Right lobe of liver (tissue), 6 donors: ENCODE measurements around the gene LMNTD2. TPM values are rescaled to one million over a fixed set of nuclear protein-coding genes. Genes with fewer than 3 reads are reported as not detected.

Source experiments
- ATAC-seq, 4 donors: fragments of 200-7000 bp; cut with Tn5 transposase; one replicate each; pipeline ENCODE4 v1.9.1; 2020; ENCODE audit warnings: mild to moderate bottlenecking in 4 of 4, moderate library complexity in 4 of 4
- DNase-seq, 3 donors: peaks; one replicate each; pipeline ENCODE4 v3.0.0-alpha.2; 2020
- H3K27ac ChIP-seq, 3 donors: fragments of 200-600 bp; one replicate each; pipeline ENCODE4 v1.8.0; 2022
- H3K27me3 ChIP-seq, 2 donors: fragments of 200-600 bp; one replicate each; pipeline ENCODE4 v1.8.0; 2022
- H3K36me3 ChIP-seq, 4 donors: fragments of 200-600 bp; sonication (generic) in 1 of 4; one replicate each; pipeline versions ENCODE4 v1.5.1 to v1.8.0; 2017 to 2022; ENCODE audit warnings: control low read depth in 1 of 4
- H3K4me1 ChIP-seq, 4 donors: fragments of 200-600 bp; sonication (generic) in 1 of 4; one replicate each; pipeline versions ENCODE4 v1.5.1 to v1.8.0; 2017 to 2022; ENCODE audit warnings: control low read depth in 1 of 4
- H3K4me3 ChIP-seq, 3 donors: fragments of 200-600 bp; one replicate each; pipeline ENCODE4 v1.8.0; 2022
- H3K9me3 ChIP-seq, 4 donors: fragments of 200-600 bp; sonication (generic) in 1 of 4; one replicate each; pipeline versions ENCODE4 v1.5.1 to v1.8.0; 2017 to 2022; ENCODE audit warnings: control low read depth in 1 of 4
- CTCF ChIP-seq, 4 donors: fragments of 200-600 bp in 3 of 4; fragments of 450-650 bp in 1 of 4; IDR thresholded peaks; one replicate each; pipeline versions ENCODE4 v1.5.1 to v1.8.0; 2016 to 2022; ENCODE audit warnings: antibody characterized with exemption in 4 of 4, mild to moderate bottlenecking in 2 of 4
- POLR2A ChIP-seq: fragments of 450-650 bp; IDR thresholded peaks from one replicate; pipeline ENCODE4 v1.6.1; 2017; ENCODE audit warnings: antibody characterized with exemption, mild to moderate bottlenecking
- whole genome bisulfite sequencing: methylation state at CpG from one replicate; pipeline ENCODE4 v1.1.6; 2018; ENCODE audit warnings: low coverage, low lambda C conversion rate; ENCODE audit not compliant: insufficient coverage; ENCODE audit errors: missing lambda C conversion rate; 5-methylcytosine and 5-hydroxymethylcytosine counted together
- intact Hi-C, 2 donors: fragments of 100-400 bp; cut with DNase I; formaldehyde crosslinking; loops; one replicate each; pipeline versions ENCODE4 v1.11.2 to v1.14.1; 2022
- total RNA-seq, 6 experiments: library from RNA; depleted of rRNA in 2 of 6; stranded (reverse); fragments of >200 nt in 2 of 6; fragmentation: NEBNext Ultra II Directional in 3 of 6; extraction: Animal tissue kit (Norgen Biotek cat#: 25700) in 3 of 6; gene quantifications; one replicate each; pipeline versions ENCODE4 v1.1.0 to v1.2.4, GENCODE V29; 2016 to 2023
- donor health status: DM: no; HTN: yes; CAD: no.
- donor health status: DM: no; HTN: no; CAD: no.
- donor health status: DM: no; HTN: no; CAD: no.
- donor health status: DM: no; HTN: yes; CAD: no.
- donor health status: DM: no; HTN: yes; CAD: no.

The LMNTD2 gene
- total RNA-seq, 6 experiments from 2014 or later, result 4.7 to 14.7 (median 7.9) TPM

GRCh38 chr11:567011-567628 is 6.6 kb upstream of the LMNTD2 start:
- no peak for ATAC-seq
- Histone ChIP-seq H3K27ac (peak overlapping the region in 1 of 3 donors; percentile 79), H3K4me3 (peak overlapping the region in 2 of 3 donors; percentile 68 to 71), H3K9me3 (no peaks in the 10 kb centered on the region), H3K27me3 (no peaks in the 10 kb centered on the region), H3K4me1 (peaks cover 0 to 29% (median 10%) of the 10 kb centered on the region in 4 donors), H3K36me3 (peaks cover 0 to 6% (median 2%) of the 10 kb centered on the region in 4 donors)
- DNase-seq, result peak in 2 of 3 donors; percentile 57 to 67
- TF ChIP-seq POLR2A (no peak), CTCF (IDR thresholded peaks at IDR 0.05) (no peak)
- no CpG with 5 or more reads among the region's 18 CpGs for WGBS
- intact Hi-C loops, result no loop called here

DNA sequence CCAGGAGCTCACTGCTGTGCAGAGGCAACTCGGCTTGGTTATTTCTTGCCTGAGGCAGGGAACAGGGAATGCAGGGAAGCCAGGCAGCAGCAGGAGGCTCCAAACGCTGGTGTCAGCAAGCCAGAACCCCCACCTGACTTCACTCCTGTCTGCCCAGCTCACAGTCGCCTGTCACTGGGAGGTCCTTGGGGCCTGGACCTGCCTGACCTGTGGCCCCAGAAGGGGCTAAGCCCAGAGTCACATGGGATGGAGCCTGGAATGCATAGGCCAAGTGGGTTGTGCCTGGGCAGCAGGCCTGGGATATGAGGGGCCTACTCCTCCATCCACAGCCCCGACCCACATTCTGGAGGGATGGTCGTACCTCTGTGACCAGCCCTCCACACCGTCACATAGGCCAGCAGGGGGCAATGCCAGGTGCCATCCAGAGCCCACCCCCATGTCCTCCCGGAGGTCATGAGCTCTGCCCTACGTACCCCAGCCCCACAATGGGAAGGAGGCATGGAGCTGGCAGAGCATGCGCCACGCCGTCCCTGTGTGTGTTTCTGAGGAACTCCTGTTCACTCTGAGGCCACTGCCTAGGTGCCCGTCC is 5.5 kb upstream of the LMNTD2 start:
- TF ChIP-seq POLR2A (no peak), CTCF (IDR thresholded peaks at IDR 0.05) (no peak)
- Histone ChIP-seq H3K4me1 (peaks cover 0 to 32% (median 11%) of the 10 kb centered on the region in 4 donors), H3K4me3 (no peak overlapping the region), H3K27ac (no peak overlapping the region), H3K27me3 (no peaks in the 10 kb centered on the region), H3K36me3 (peaks cover 0 to 6% (median 2%) of the 10 kb centered on the region in 4 donors), H3K9me3 (no peaks in the 10 kb centered on the region)
- WGBS, result no CpG with 5 or more reads among the region's 12 CpGs
- DNase-seq (no peak), ATAC-seq (no peak)
- intact Hi-C loops, result no loop called here

DNA sequence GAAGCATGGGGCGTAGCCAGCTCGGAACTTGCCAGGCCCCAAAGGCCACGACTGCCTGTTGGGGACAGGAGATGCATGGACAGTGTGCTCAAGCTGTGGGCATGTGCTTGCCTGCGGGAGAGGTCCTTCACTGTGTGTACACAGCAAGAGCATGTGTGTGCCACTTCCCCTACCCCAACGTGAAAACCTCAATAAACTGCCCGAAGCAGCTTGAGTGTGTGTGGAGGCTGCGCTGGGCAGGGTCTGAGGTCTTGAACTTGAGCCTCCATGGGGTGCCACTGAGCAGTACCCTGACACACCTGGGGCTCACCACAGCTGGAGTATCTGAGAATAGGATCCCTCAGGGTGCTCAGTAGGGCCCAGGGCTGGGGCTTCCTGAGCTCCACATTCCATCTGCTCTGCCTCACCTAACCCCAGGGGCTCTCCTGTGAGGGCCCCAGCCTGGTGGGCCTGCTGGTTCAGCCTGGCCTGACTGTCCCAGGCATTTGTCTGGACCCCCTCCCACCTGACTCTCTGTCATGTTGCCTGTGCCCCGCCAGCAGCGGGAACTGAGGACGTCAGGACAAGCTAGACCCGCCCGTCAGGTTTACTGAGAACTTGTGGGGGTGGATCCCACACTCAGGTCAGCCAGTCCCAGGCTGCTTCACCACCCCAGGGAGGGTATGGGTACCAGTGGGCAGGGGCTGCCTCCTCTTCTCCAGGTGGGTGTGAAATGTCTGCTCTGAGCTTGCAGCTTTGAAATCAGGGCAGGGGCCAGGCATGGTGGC is 3.5 kb upstream of the LMNTD2 start:
- DNase-seq (no peak), ATAC-seq (no peak)
- no peak overlapping the region for H3K27ac ChIP-seq
- H3K9me3 ChIP-seq, result no peaks in the 10 kb centered on the region
- TF ChIP-seq CTCF (IDR thresholded peaks at IDR 0.05) (no peak), POLR2A (no peak)
- H3K4me3 ChIP-seq, result no peak overlapping the region
- peaks cover 0 to 6% (median 2%) of the 10 kb centered on the region in 4 donors for H3K36me3 ChIP-seq
- 78% methylated on average over 3 of the region's 12 CpGs for WGBS
- H3K27me3 ChIP-seq, result no peaks in the 10 kb centered on the region
- peaks cover 0 to 34% (median 13%) of the 10 kb centered on the region in 4 donors for H3K4me1 ChIP-seq
- intact Hi-C loops, result no loop called here

DNA sequence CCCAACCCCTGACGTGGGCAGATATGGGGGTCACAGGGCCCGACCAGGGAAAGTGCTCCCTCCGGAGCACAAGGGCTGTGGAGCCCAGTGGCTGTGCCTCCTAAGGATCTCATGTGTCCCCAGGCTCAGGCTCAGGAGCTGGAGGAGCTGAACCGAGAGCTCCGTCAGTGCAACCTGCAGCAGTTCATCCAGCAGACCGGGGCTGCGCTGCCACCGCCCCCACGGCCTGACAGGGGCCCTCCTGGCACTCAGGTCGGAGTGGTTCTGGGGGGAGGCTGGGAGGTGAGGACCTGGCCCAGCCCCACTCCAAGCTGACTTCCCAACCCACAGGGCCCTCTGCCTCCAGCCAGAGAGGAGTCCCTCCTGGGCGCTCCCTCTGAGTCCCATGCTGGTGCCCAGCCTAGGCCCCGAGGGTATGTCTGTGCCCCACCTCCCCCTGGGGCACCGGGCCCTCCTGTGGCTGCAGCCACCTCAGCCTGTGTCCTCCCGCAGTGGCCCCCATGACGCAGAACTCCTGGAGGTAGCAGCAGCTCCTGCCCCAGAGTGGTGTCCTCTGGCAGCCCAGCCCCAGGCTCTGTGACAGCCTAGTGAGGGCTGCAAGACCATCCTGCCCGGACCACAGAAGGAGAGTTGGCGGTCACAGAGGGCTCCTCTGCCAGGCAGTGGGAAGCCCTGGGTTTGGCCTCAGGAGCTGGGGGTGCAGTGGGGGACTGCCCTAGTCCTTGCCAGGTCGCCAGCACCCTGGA is 2.7 kb upstream of the LMNTD2 start:
- Histone ChIP-seq H3K9me3 (no peaks in the 10 kb centered on the region), H3K36me3 (peaks cover 0 to 6% (median 2%) of the 10 kb centered on the region in 4 donors), H3K27ac (no peak overlapping the region), H3K4me3 (no peak overlapping the region), H3K4me1 (peaks cover 0 to 33% (median 13%) of the 10 kb centered on the region in 4 donors), H3K27me3 (no peaks in the 10 kb centered on the region)
- intact Hi-C loops, result no loop called here
- DNase-seq (no peak), ATAC-seq (no peak)
- TF ChIP-seq POLR2A, result no peak
- TF ChIP-seq CTCF (IDR thresholded peaks at IDR 0.05), result no peak
- 100% methylated on average over 1 of the region's 18 CpGs for WGBS
